PC-3 (cell line): ENCODE measurements around the gene GFER.

ENCODE experiments used
- EZH2 ChIP-seq: fragments of 300-600 bp; sonication (generic); IDR thresholded peaks from one replicate; pipeline ENCODE4 v1.6.1; 2017; ENCODE audit warnings: antibody characterized with exemption, mild to moderate bottlenecking, low read length; ENCODE audit not compliant: unreplicated experiment
- EZH2phosphoT487 ChIP-seq: fragments of 300-600 bp; sonication (generic); IDR thresholded peaks from 2 replicates; pipeline ENCODE4 v1.6.1; 2018; ENCODE audit warnings: mild to moderate bottlenecking, antibody characterized with exemption, low read length, borderline replicate concordance
- TF ChIP-seq, protein P1 (sequence below): fragments of 300-600 bp; sonication (generic); conservative IDR thresholded peaks from 2 replicates; pipeline ENCODE4 v1.5.1; 2017; ENCODE audit warnings: antibody characterized with exemption, low read depth, mild to moderate bottlenecking, low read length

GRCh38 chr16:1973461-1974156, 10.4 kb upstream of the GFER start:
- TF ChIP-seq EZH2phosphoT487 (no peak), EZH2 (no peak)
- TF ChIP-seq, protein P1, sequence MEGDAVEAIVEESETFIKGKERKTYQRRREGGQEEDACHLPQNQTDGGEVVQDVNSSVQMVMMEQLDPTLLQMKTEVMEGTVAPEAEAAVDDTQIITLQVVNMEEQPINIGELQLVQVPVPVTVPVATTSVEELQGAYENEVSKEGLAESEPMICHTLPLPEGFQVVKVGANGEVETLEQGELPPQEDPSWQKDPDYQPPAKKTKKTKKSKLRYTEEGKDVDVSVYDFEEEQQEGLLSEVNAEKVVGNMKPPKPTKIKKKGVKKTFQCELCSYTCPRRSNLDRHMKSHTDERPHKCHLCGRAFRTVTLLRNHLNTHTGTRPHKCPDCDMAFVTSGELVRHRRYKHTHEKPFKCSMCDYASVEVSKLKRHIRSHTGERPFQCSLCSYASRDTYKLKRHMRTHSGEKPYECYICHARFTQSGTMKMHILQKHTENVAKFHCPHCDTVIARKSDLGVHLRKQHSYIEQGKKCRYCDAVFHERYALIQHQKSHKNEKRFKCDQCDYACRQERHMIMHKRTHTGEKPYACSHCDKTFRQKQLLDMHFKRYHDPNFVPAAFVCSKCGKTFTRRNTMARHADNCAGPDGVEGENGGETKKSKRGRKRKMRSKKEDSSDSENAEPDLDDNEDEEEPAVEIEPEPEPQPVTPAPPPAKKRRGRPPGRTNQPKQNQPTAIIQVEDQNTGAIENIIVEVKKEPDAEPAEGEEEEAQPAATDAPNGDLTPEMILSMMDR = no peak
